ENCODE measurements around the gene IQCK. TPM values are rescaled to one million over a fixed set of nuclear protein-coding genes. Genes with fewer than 3 reads are reported as not detected.

IQCK gene
- total RNA-seq, 2 donors from 2014 or later, result 7.5 to 14.4 TPM

- H3K36me3 ChIP-seq, result no peaks in the 10 kb centered on the region
- no peak for DNase-seq (ENCODE audit: low spot score)
Observed at GRCh38 chr16:19894586-19894985, 176.5 kb downstream of the IQCK start.

GRCh38 chr16:19896951-19897350, 178.9 kb downstream of the IQCK start:
- no peaks in the 10 kb centered on the region for H3K27me3 ChIP-seq
- no peak for DNase-seq (ENCODE audit: low spot score)
- H3K9me3 ChIP-seq, result no peaks in the 10 kb centered on the region
- TF ChIP-seq CTCF (IDR thresholded peaks at IDR 0.05), result no peak
- no peak overlapping the region for H3K4me3 ChIP-seq
- H3K4me1 ChIP-seq, result no peaks in the 10 kb centered on the region
- no peaks in the 10 kb centered on the region for H3K36me3 ChIP-seq
- no peak overlapping the region for H3K27ac ChIP-seq

More at GRCh38 chr16:19894586-19894985, 176.5 kb downstream of the IQCK start:
- Histone ChIP-seq H3K4me3 (no peak overlapping the region), H3K27ac (no peak overlapping the region), H3K27me3 (no peaks in the 10 kb centered on the region), H3K9me3 (no peaks in the 10 kb centered on the region), H3K4me1 (no peaks in the 10 kb centered on the region)
- TF ChIP-seq CTCF (IDR thresholded peaks at IDR 0.05), result no peak

GRCh38 chr16:19898166-19898565, 180.1 kb downstream of the IQCK start:
- Histone ChIP-seq H3K36me3 (no peaks in the 10 kb centered on the region), H3K27me3 (no peaks in the 10 kb centered on the region), H3K4me3 (no peak overlapping the region), H3K27ac (no peak overlapping the region), H3K9me3 (no peaks in the 10 kb centered on the region), H3K4me1 (no peaks in the 10 kb centered on the region)
- no peak for TF ChIP-seq CTCF (IDR thresholded peaks at IDR 0.05)
- no peak for DNase-seq (ENCODE audit: low spot score)

- Histone ChIP-seq H3K36me3 (no peaks in the 10 kb centered on the region), H3K4me1 (no peaks in the 10 kb centered on the region), H3K27ac (no peak overlapping the region), H3K4me3 (no peak overlapping the region), H3K27me3 (no peaks in the 10 kb centered on the region), H3K9me3 (no peaks in the 10 kb centered on the region)
- TF ChIP-seq CTCF (IDR thresholded peaks at IDR 0.05), result peak; percentile 66 to 76
- DNase-seq (ENCODE audit: low spot score), result no peak
Observed at GRCh38 chr16:19898924-19899604, 181.0 kb downstream of the IQCK start.

- Histone ChIP-seq H3K4me3 (no peak overlapping the region), H3K9me3 (no peaks in the 10 kb centered on the region), H3K36me3 (no peaks in the 10 kb centered on the region), H3K27ac (no peak overlapping the region), H3K27me3 (no peaks in the 10 kb centered on the region), H3K4me1 (no peaks in the 10 kb centered on the region)
- TF ChIP-seq CTCF (IDR thresholded peaks at IDR 0.05), result peak in 1 of 2 donors; percentile 10
- DNase-seq (ENCODE audit: low spot score), result no peak
Observed at GRCh38 chr16:19899605-19899955, 181.5 kb downstream of the IQCK start.

GRCh38 chr16:19901164-19901563, 183.1 kb downstream of the IQCK start:
- Histone ChIP-seq H3K27me3 (no peaks in the 10 kb centered on the region), H3K36me3 (no peaks in the 10 kb centered on the region), H3K9me3 (no peaks in the 10 kb centered on the region), H3K4me1 (no peaks in the 10 kb centered on the region), H3K4me3 (no peak overlapping the region), H3K27ac (no peak overlapping the region)
- DNase-seq (ENCODE audit: low spot score), result no peak
- no peak for TF ChIP-seq CTCF (IDR thresholded peaks at IDR 0.05)

All from right atrium auricular region (tissue), 2 donors.